Activated B cell treated with CpG ODN at 0.5 μM for 24 hours (primary cell): ENCODE measurements around the gene LRRC1. TPM values are rescaled to one million over a fixed set of nuclear protein-coding genes. Genes with fewer than 3 reads are reported as not detected.

Experiments
- ATAC-seq: fragments of 200-7000 bp; cut with Tn5 transposase; one replicate; pipeline ENCODE4 v1.10.0; 2021; ENCODE audit warnings: low read depth, mild to moderate bottlenecking, moderate library complexity
- CTCF ChIA-PET: fragments of 350-600 bp; sonication (Branson Sonifier 250); formaldehyde crosslinking; loops from one replicate; lab custom pipeline; 2021; ENCODE audit warnings: antibody characterized with exemption; lab: Charles Lee
- POLR2A ChIA-PET: fragments of 350-600 bp; sonication (Branson Sonifier 250); formaldehyde crosslinking; loops from one replicate; lab custom pipeline; 2021; ENCODE audit warnings: antibody characterized with exemption; lab: Charles Lee
- DNase-seq: peaks from one replicate; pipeline ENCODE4 v3.0.0; 2022
- H3K27ac Mint-ChIP-seq: one replicate; pipeline ENCODE4 v1.8.0; 2020; ENCODE audit warnings: mixed read lengths
- H3K27me3 Mint-ChIP-seq: one replicate; pipeline ENCODE4 v1.8.0; 2021; ENCODE audit warnings: mixed read lengths
- H3K36me3 Mint-ChIP-seq: one replicate; pipeline ENCODE4 v1.8.0; 2021; ENCODE audit warnings: low read depth, mixed read lengths
- H3K4me1 Mint-ChIP-seq: one replicate; pipeline ENCODE4 v1.8.0; 2021; ENCODE audit warnings: mixed read lengths
- H3K4me3 Mint-ChIP-seq: one replicate; pipeline ENCODE4 v1.8.0; 2020; ENCODE audit warnings: mild to moderate bottlenecking, mixed read lengths
- H3K9me3 Mint-ChIP-seq: one replicate; pipeline ENCODE4 v1.8.0; 2020; ENCODE audit warnings: mixed read lengths
- CTCF ChIP-seq: fragments of 200-600 bp; IDR thresholded peaks from one replicate; pipeline ENCODE4 v1.8.0; 2022; ENCODE audit warnings: antibody characterized with exemption, mild to moderate bottlenecking
- intact Hi-C: fragments of 100-400 bp; cut with micrococcal nuclease; formaldehyde crosslinking; loops from one replicate; pipeline ENCODE4 v1.15.1; 2024
- total RNA-seq: library from RNA; stranded (reverse); gene quantifications from 2 replicates; pipeline ENCODE4 v1.2.3, GENCODE V29; 2022

The LRRC1 gene
- total RNA-seq, 1 donor from 2014 or later = 4.7 TPM

GRCh38 chr6:53928641-53929040, 133.8 kb downstream of the LRRC1 start:
- H3K9me3 Mint-ChIP-seq = no peaks in the 10 kb centered on the region
- ChIA-PET CTCF (no interaction called here), POLR2A (no interaction called here)
- DNase-seq (no peak), ATAC-seq (no peak)
- H3K27me3 Mint-ChIP-seq = no peaks in the 10 kb centered on the region
- no peak overlapping the region for H3K4me3 Mint-ChIP-seq
- intact Hi-C loops = no loop called here
- no peaks in the 10 kb centered on the region for H3K36me3 Mint-ChIP-seq
- H3K4me1 Mint-ChIP-seq = no peaks in the 10 kb centered on the region
- no peak overlapping the region for H3K27ac Mint-ChIP-seq
- TF ChIP-seq CTCF = no peak

- ChIA-PET CTCF (no interaction called here), POLR2A (no interaction called here)
- no peak for ATAC-seq
- Mint-ChIP-seq H3K9me3 (no peaks in the 10 kb centered on the region), H3K36me3 (no peaks in the 10 kb centered on the region), H3K4me3 (no peak overlapping the region), H3K27me3 (no peaks in the 10 kb centered on the region), H3K4me1 (no peaks in the 10 kb centered on the region), H3K27ac (no peak overlapping the region)
- intact Hi-C loops = no loop called here
- DNase-seq = no peak
- no peak for TF ChIP-seq CTCF
These were observed 134.4 kb downstream of the LRRC1 start for GRCh38 chr6:53929041-53929820.

- H3K4me3 Mint-ChIP-seq = no peak overlapping the region
- H3K4me1 Mint-ChIP-seq = no peaks in the 10 kb centered on the region
- ChIA-PET CTCF (no interaction called here), POLR2A (no interaction called here)
- no peak for TF ChIP-seq CTCF
- no peaks in the 10 kb centered on the region for H3K36me3 Mint-ChIP-seq
- ATAC-seq (no peak), DNase-seq (no peak)
- intact Hi-C loops = no loop called here
- no peaks in the 10 kb centered on the region for H3K9me3 Mint-ChIP-seq
- H3K27me3 Mint-ChIP-seq = no peaks in the 10 kb centered on the region
- no peak overlapping the region for H3K27ac Mint-ChIP-seq
These were observed 135.0 kb downstream of the LRRC1 start for GRCh38 chr6:53929821-53930120.

GRCh38 chr6:53930330-53930729, 135.5 kb downstream of the LRRC1 start:
- Mint-ChIP-seq H3K9me3 (no peaks in the 10 kb centered on the region), H3K4me3 (no peak overlapping the region), H3K27me3 (no peaks in the 10 kb centered on the region), H3K36me3 (no peaks in the 10 kb centered on the region), H3K27ac (no peak overlapping the region), H3K4me1 (no peaks in the 10 kb centered on the region)
- DNase-seq (no peak), ATAC-seq (no peak)
- POLR2A ChIA-PET = no interaction called here
- TF ChIP-seq CTCF = no peak
- CTCF ChIA-PET = no interaction called here
- intact Hi-C loops = no loop called here

GRCh38 chr6:53931086-53931485, 136.3 kb downstream of the LRRC1 start:
- intact Hi-C loops = no loop called here
- POLR2A ChIA-PET = no interaction called here
- DNase-seq (no peak), ATAC-seq (no peak)
- H3K27ac Mint-ChIP-seq = no peak overlapping the region
- H3K4me3 Mint-ChIP-seq = no peak overlapping the region
- no peak for TF ChIP-seq CTCF
- no peaks in the 10 kb centered on the region for H3K4me1 Mint-ChIP-seq
- no peaks in the 10 kb centered on the region for H3K27me3 Mint-ChIP-seq
- CTCF ChIA-PET = interaction anchor here (1.2 kb wide), 1 partner anchor 8 kb away, joined by 3 read pairs; no protein-coding TSS in a partner anchor
- no peaks in the 10 kb centered on the region for H3K36me3 Mint-ChIP-seq
- no peaks in the 10 kb centered on the region for H3K9me3 Mint-ChIP-seq
